SK-N-MC (cell line): Measurements from ENCODE around the gene PNPLA5.

ENCODE experiments used
- EZH2 ChIP-seq: fragments of 200-600 bp; sonication (generic); IDR thresholded peaks from one replicate; pipeline ENCODE4 v1.6.1; 2017; ENCODE audit warnings: antibody characterized with exemption
- FOXP2 ChIP-seq: optimal IDR thresholded peaks from 2 replicates; pipeline ENCODE3; 2011; ENCODE audit warnings: mild to moderate bottlenecking, moderate library complexity; ENCODE audit not compliant: insufficient read depth; ENCODE audit errors: extremely low read length, control extremely low read depth
- POLR2AphosphoS5 ChIP-seq: IDR thresholded peaks from 2 replicates; pipeline ENCODE4 v1.6.1; 2012; ENCODE audit warnings: mild to moderate bottlenecking, low read depth, low read length, borderline replicate concordance

DNA sequence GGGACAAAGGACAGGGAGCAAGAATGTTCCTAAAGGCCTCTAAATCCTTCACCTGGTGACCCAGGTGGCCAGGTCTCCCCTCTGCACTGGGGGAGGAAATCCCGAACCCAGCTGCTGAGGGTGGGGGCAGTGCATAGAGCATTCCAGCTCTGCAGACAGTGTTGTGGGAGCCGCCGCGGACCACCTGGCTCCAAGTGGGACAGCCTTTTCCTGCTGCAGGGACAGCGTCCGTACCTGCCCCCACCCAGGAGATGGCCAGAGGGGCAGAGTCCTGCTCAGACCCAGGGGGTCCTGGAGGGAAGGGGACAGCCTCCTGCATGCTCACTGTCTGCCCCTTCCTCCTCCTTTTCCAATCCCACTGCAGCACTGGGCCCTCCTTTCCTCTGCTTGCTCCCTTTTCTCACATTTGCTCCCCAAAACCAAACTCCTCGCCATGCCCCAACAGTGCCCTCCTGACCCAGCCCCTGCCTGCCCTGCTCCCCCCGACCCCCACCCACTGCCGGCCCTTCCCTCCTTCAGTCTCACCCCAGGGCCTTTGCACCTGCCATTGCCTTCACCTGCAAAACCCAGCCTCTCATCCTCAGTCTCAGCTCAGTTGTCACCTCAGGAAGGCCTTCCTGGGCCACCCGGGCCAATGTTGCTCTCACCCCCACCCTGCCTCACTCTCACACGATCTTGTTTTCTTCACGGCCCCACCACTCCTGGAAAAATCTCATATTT, 12.8 kb downstream of the PNPLA5 start:
- no peak for TF ChIP-seq EZH2
- TF ChIP-seq POLR2AphosphoS5, result no peak
- TF ChIP-seq FOXP2, result no peak
